ENCODE measurements around the gene LMCD1. TPM values are rescaled to one million over a fixed set of nuclear protein-coding genes. Genes with fewer than 3 reads are reported as not detected.

Gene LMCD1
- total RNA-seq, 2 donors from 2014 or later = 0.85 to 0.89 TPM

- H3K9me3 ChIP-seq (ENCODE audit: control insufficient read depth, low read length, poor library complexity, severe bottlenecking) = no peaks in the 10 kb centered on the region
- Mint-ChIP-seq H3K27ac (no peak overlapping the region), H3K4me3 (no peak overlapping the region), H3K27me3 (peaks cover 37% of the 10 kb centered on the region), H3K36me3 (ENCODE audit: low read depth) (peaks cover 2% of the 10 kb centered on the region), H3K4me1 (no peaks in the 10 kb centered on the region)
- no peak for DNase-seq
- no peak for ATAC-seq
Measured at GRCh38 chr3:8606701-8607231, 105.1 kb downstream of the LMCD1 start.

GRCh38 chr3:8607234-8608040 lies 105.8 kb downstream of the LMCD1 start:
- no peak overlapping the region for H3K4me3 Mint-ChIP-seq
- no peak overlapping the region for H3K27ac Mint-ChIP-seq
- no peaks in the 10 kb centered on the region for H3K4me1 Mint-ChIP-seq
- peaks cover 2% of the 10 kb centered on the region for H3K36me3 Mint-ChIP-seq (ENCODE audit: low read depth)
- ATAC-seq = no peak
- H3K27me3 Mint-ChIP-seq = peaks cover 37% of the 10 kb centered on the region
- no peak for DNase-seq
- no peaks in the 10 kb centered on the region for H3K9me3 ChIP-seq (ENCODE audit: control insufficient read depth, low read length, poor library complexity, severe bottlenecking)

- H3K9me3 ChIP-seq (ENCODE audit: control insufficient read depth, low read length, poor library complexity, severe bottlenecking) = no peaks in the 10 kb centered on the region
- Mint-ChIP-seq H3K27me3 (peaks cover 31% of the 10 kb centered on the region), H3K4me1 (no peaks in the 10 kb centered on the region), H3K36me3 (ENCODE audit: low read depth) (peaks cover 2% of the 10 kb centered on the region), H3K4me3 (no peak overlapping the region), H3K27ac (no peak overlapping the region)
- DNase-seq (no peak), ATAC-seq (no peak)
Measured at GRCh38 chr3:8608041-8608790, 106.6 kb downstream of the LMCD1 start.

- peaks cover 30% of the 10 kb centered on the region for H3K27me3 Mint-ChIP-seq
- H3K27ac Mint-ChIP-seq = no peak overlapping the region
- H3K4me1 Mint-ChIP-seq = no peaks in the 10 kb centered on the region
- H3K4me3 Mint-ChIP-seq = no peak overlapping the region
- H3K9me3 ChIP-seq (ENCODE audit: control insufficient read depth, low read length, poor library complexity, severe bottlenecking) = no peaks in the 10 kb centered on the region
- ATAC-seq (no peak), DNase-seq (no peak)
- H3K36me3 Mint-ChIP-seq (ENCODE audit: low read depth) = peaks cover 2% of the 10 kb centered on the region
Measured at GRCh38 chr3:8608791-8609467, 107.3 kb downstream of the LMCD1 start.

GRCh38 chr3:8610951-8611350 lies 109.3 kb downstream of the LMCD1 start:
- Mint-ChIP-seq H3K36me3 (ENCODE audit: low read depth) (peaks cover 2% of the 10 kb centered on the region), H3K27ac (no peak overlapping the region), H3K4me3 (no peak overlapping the region), H3K27me3 (peaks cover 30% of the 10 kb centered on the region), H3K4me1 (no peaks in the 10 kb centered on the region)
- ATAC-seq (no peak), DNase-seq (no peak)
- H3K9me3 ChIP-seq (ENCODE audit: control insufficient read depth, low read length, poor library complexity, severe bottlenecking) = no peaks in the 10 kb centered on the region

- H3K4me1 Mint-ChIP-seq = no peaks in the 10 kb centered on the region
- no peak for ATAC-seq
- no peak overlapping the region for H3K27ac Mint-ChIP-seq
Measured at GRCh38 chr3:8617921-8618320, 116.3 kb downstream of the LMCD1 start.

GRCh38 chr3:8618950-8619349 lies 117.3 kb downstream of the LMCD1 start:
- Mint-ChIP-seq H3K27me3 (peaks cover 14% of the 10 kb centered on the region), H3K4me1 (peaks cover 2% of the 10 kb centered on the region), H3K4me3 (no peak overlapping the region), H3K27ac (no peak overlapping the region), H3K36me3 (ENCODE audit: low read depth) (no peaks in the 10 kb centered on the region)
- H3K9me3 ChIP-seq (ENCODE audit: control insufficient read depth, low read length, poor library complexity, severe bottlenecking) = no peaks in the 10 kb centered on the region
- ATAC-seq = no peak
- DNase-seq = no peak

More at GRCh38 chr3:8617921-8618320, 116.3 kb downstream of the LMCD1 start:
- no peak for DNase-seq
- Mint-ChIP-seq H3K4me3 (no peak overlapping the region), H3K27me3 (peaks cover 7% of the 10 kb centered on the region), H3K36me3 (ENCODE audit: low read depth) (no peaks in the 10 kb centered on the region)
- H3K9me3 ChIP-seq (ENCODE audit: control insufficient read depth, low read length, poor library complexity, severe bottlenecking) = no peaks in the 10 kb centered on the region

- H3K9me3 ChIP-seq (ENCODE audit: control insufficient read depth, low read length, poor library complexity, severe bottlenecking) = no peaks in the 10 kb centered on the region
- H3K27me3 Mint-ChIP-seq = peaks cover 14% of the 10 kb centered on the region
- peaks cover 2% of the 10 kb centered on the region for H3K4me1 Mint-ChIP-seq
- no peak overlapping the region for H3K4me3 Mint-ChIP-seq
- ATAC-seq (no peak), DNase-seq (no peak)
- H3K36me3 Mint-ChIP-seq (ENCODE audit: low read depth) = no peaks in the 10 kb centered on the region
- no peak overlapping the region for H3K27ac Mint-ChIP-seq
Measured at GRCh38 chr3:8619548-8619947, 117.9 kb downstream of the LMCD1 start.

- ATAC-seq (no peak), DNase-seq (no peak)
- no peak overlapping the region for H3K27ac Mint-ChIP-seq
- peaks cover 19% of the 10 kb centered on the region for H3K27me3 Mint-ChIP-seq
- H3K36me3 Mint-ChIP-seq (ENCODE audit: low read depth) = no peaks in the 10 kb centered on the region
- no peaks in the 10 kb centered on the region for H3K9me3 ChIP-seq (ENCODE audit: control insufficient read depth, low read length, poor library complexity, severe bottlenecking)
- no peak overlapping the region for H3K4me3 Mint-ChIP-seq
- peaks cover 2% of the 10 kb centered on the region for H3K4me1 Mint-ChIP-seq
Measured at GRCh38 chr3:8621141-8621540, 119.5 kb downstream of the LMCD1 start.

- H3K27me3 Mint-ChIP-seq = peaks cover 19% of the 10 kb centered on the region
- peaks cover 2% of the 10 kb centered on the region for H3K4me1 Mint-ChIP-seq
- ATAC-seq = no peak
Measured at GRCh38 chr3:8621872-8622271, 120.2 kb downstream of the LMCD1 start.

GRCh38 chr3:8622873-8623691 lies 121.5 kb downstream of the LMCD1 start:
- peak; percentile 52 for ATAC-seq
- DNase-seq = peak in 1 of 3 donors; percentile 12
- no peaks in the 10 kb centered on the region for H3K9me3 ChIP-seq (ENCODE audit: control insufficient read depth, low read length, poor library complexity, severe bottlenecking)
- Mint-ChIP-seq H3K27ac (no peak overlapping the region), H3K4me3 (peak overlapping the region; percentile 73), H3K27me3 (peaks cover 19% of the 10 kb centered on the region), H3K36me3 (ENCODE audit: low read depth) (no peaks in the 10 kb centered on the region), H3K4me1 (peaks cover 2% of the 10 kb centered on the region)

More at GRCh38 chr3:8621872-8622271, 120.2 kb downstream of the LMCD1 start:
- no peaks in the 10 kb centered on the region for H3K36me3 Mint-ChIP-seq (ENCODE audit: low read depth)
- no peak for DNase-seq
- no peak overlapping the region for H3K27ac Mint-ChIP-seq
- no peak overlapping the region for H3K4me3 Mint-ChIP-seq
- no peaks in the 10 kb centered on the region for H3K9me3 ChIP-seq (ENCODE audit: control insufficient read depth, low read length, poor library complexity, severe bottlenecking)

- no peak overlapping the region for H3K4me3 Mint-ChIP-seq
- no peak overlapping the region for H3K27ac Mint-ChIP-seq
Measured at GRCh38 chr3:8623741-8624140, 122.1 kb downstream of the LMCD1 start.

More at GRCh38 chr3:8623741-8624140, 122.1 kb downstream of the LMCD1 start:
- no peak for DNase-seq
- H3K4me1 Mint-ChIP-seq = peaks cover 2% of the 10 kb centered on the region
- H3K9me3 ChIP-seq (ENCODE audit: control insufficient read depth, low read length, poor library complexity, severe bottlenecking) = no peaks in the 10 kb centered on the region
- H3K27me3 Mint-ChIP-seq = peaks cover 19% of the 10 kb centered on the region
- no peak for ATAC-seq
- no peaks in the 10 kb centered on the region for H3K36me3 Mint-ChIP-seq (ENCODE audit: low read depth)
